Spleen (tissue), 11 donors: ENCODE results near the gene CPLX3. TPM values are rescaled to one million over a fixed set of nuclear protein-coding genes. Genes with fewer than 3 reads are reported as not detected.

Experiments
- DNase-seq: peaks from one replicate; pipeline ENCODE4 v3.0.0-alpha.2; 2020
- H3K27ac ChIP-seq, 8 donors: fragments of 200-600 bp; sonication (generic) in 7 of 8; 1 replicate in 4 of 8; 2 replicates in 4 of 8; pipeline versions ENCODE4 v1.5.0 to v1.8.0; 2016 to 2021; ENCODE audit warnings: inconsistent platforms in 4 of 8, mild to moderate bottlenecking in 4 of 8, moderate library complexity in 1 of 8
- H3K27me3 ChIP-seq, 7 donors: fragments of 200-600 bp; sonication (generic) in 6 of 7; replicated peaks in 1 of 7; 1 replicate in 4 of 7; 2 replicates in 3 of 7; pipeline versions ENCODE4 v1.5.0 to v1.8.0; 2016 to 2021; ENCODE audit warnings: inconsistent platforms in 3 of 7, mild to moderate bottlenecking in 1 of 7
- H3K36me3 ChIP-seq, 6 donors: fragments of 200-600 bp; sonication (generic) in 5 of 6; 1 replicate in 4 of 6; 2 replicates in 2 of 6; pipeline versions ENCODE4 v1.5.0 to v1.8.0; 2016 to 2021; ENCODE audit warnings: inconsistent platforms in 2 of 6
- H3K4me1 ChIP-seq, 6 donors: fragments of 200-600 bp; sonication (generic) in 5 of 6; 1 replicate in 3 of 6; 2 replicates in 3 of 6; pipeline versions ENCODE4 v1.5.0 to v1.8.0; 2016 to 2021; ENCODE audit warnings: inconsistent platforms in 3 of 6
- H3K4me3 ChIP-seq, 8 donors: fragments of 200-600 bp; sonication (generic) in 7 of 8; 1 replicate in 4 of 8; 2 replicates in 4 of 8; pipeline versions ENCODE4 v1.5.0 to v1.8.0; 2016 to 2021; ENCODE audit warnings: inconsistent platforms in 4 of 8, mild to moderate bottlenecking in 4 of 8, moderate library complexity in 2 of 8
- H3K9me3 ChIP-seq, 8 donors: fragments of 200-600 bp; sonication (generic) in 7 of 8; 1 replicate in 4 of 8; 2 replicates in 4 of 8; pipeline versions ENCODE4 v1.5.0 to v1.8.0; 2016 to 2021; ENCODE audit warnings: inconsistent platforms in 4 of 8
- POLR2A ChIP-seq, 3 donors: fragments of 450-650 bp; IDR thresholded peaks; one replicate each; pipeline ENCODE4 v1.5.1; 2017; ENCODE audit warnings: antibody characterized with exemption in 3 of 3, mild to moderate bottlenecking in 1 of 3
- POLR2AphosphoS5 ChIP-seq, 3 donors: sonication (generic); formaldehyde crosslinking; IDR thresholded peaks; one replicate each; pipeline ENCODE4 v1.5.1; 2017; ENCODE audit warnings: antibody characterized with exemption in 3 of 3
- WGBS, 5 donors: extraction: QIAGEN DNeasy Blood & Tissue Kit in 3 of 5; methylation state at CpG; one replicate each; pipeline versions ENCODE4 v1.1.5 to v1.1.7; 2013 to 2018; 5-methylcytosine and 5-hydroxymethylcytosine counted together
- intact Hi-C: fragments of 100-400 bp; cut with DNase I; formaldehyde crosslinking; loops from one replicate; pipeline ENCODE4 v1.15.0; 2023; ENCODE audit warnings: low total_unique reads
- polyA plus RNA-seq, 3 donors: library from polyadenylated mRNA; stranded (reverse); fragments of 200-250 nt; gene quantifications; one replicate each; pipeline ENCODE4 v1.2.1, GENCODE V29; 2013
- total RNA-seq, 7 donors: library from RNA; depleted of rRNA in 3 of 7; stranded (reverse); fragments of >200 nt in 3 of 7; fragmentation: NEBNext Ultra II Directional in 4 of 7; extraction: Animal tissue kit (Norgen Biotek cat#: 25700) in 4 of 7; gene quantifications; one replicate each; pipeline versions ENCODE4 v1.1.0 to v1.2.1, GENCODE V29; 2016 to 2021
- TF ChIP-seq, protein P1 (sequence below), 11 experiments: fragments of 200-600 bp in 7 of 11; fragments of 450-650 bp in 4 of 11; sonication (generic) in 4 of 11; IDR thresholded peaks in 8 of 11; conservative IDR thresholded peaks in 3 of 11; 1 replicate in 7 of 11; 2 replicates in 4 of 11; pipeline versions ENCODE4 v1.4.0 to v1.8.0; 2016 to 2021; ENCODE audit warnings: antibody characterized with exemption in 11 of 11, inconsistent platforms in 4 of 11, mild to moderate bottlenecking in 1 of 11
- donor health status: healthy with polysubstance abuse.
- donor health status: DM: no; HTN: no; CAD: no; lungs with moderate emphysema.
- donor health status: DM: no; HTN: no; CAD: no.
- donor health status: Bipolar disorder and iron deficiency.
- donor health status: healthy.
- donor health status: DM: no; HTN: no; CAD: no.
- donor health status: DM: yes; HTN: yes; CAD: no.

The CPLX3 gene
- total and polyA plus RNA-seq, 10 donors, result 17.7 to 207 (median 39.1) TPM

DNA sequence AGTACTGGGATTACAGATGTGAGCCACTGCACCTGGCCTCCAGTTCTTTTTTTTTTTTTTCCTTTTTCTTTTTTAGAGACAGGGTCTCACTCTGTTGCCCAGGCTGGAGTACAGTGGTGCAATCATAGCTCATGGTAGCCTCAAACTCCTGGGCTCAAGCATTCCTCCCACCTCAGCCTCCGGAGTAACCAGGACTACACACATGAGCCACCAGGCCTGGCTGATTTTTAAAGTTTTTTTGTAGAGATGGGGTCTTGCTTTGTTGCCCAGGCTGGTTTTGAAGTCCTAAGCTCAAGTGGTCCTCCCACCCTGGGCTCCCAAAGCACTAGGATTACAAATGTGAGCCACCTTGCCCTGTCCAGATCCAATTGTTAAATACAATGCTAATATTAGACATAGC lies 30.1 kb downstream of the CPLX3 start:
- Histone ChIP-seq H3K36me3 (peaks cover 11 to 72% (median 31%) of the 10 kb centered on the region in 6 donors), H3K27me3 (no peaks in the 10 kb centered on the region), H3K4me1 (peaks cover 25 to 60% (median 48%) of the 10 kb centered on the region in 6 donors), H3K9me3 (no peaks in the 10 kb centered on the region), H3K4me3 (no peak overlapping the region), H3K27ac (peak overlapping the region in 4 of 8 donors; percentile 12 to 57 (median 42))
- TF ChIP-seq, protein P1, sequence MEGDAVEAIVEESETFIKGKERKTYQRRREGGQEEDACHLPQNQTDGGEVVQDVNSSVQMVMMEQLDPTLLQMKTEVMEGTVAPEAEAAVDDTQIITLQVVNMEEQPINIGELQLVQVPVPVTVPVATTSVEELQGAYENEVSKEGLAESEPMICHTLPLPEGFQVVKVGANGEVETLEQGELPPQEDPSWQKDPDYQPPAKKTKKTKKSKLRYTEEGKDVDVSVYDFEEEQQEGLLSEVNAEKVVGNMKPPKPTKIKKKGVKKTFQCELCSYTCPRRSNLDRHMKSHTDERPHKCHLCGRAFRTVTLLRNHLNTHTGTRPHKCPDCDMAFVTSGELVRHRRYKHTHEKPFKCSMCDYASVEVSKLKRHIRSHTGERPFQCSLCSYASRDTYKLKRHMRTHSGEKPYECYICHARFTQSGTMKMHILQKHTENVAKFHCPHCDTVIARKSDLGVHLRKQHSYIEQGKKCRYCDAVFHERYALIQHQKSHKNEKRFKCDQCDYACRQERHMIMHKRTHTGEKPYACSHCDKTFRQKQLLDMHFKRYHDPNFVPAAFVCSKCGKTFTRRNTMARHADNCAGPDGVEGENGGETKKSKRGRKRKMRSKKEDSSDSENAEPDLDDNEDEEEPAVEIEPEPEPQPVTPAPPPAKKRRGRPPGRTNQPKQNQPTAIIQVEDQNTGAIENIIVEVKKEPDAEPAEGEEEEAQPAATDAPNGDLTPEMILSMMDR (IDR thresholded peaks at IDR 0.05 in 8 of 11, conservative IDR thresholded peaks at IDR 0.05 in 3 of 11), result no peak
- TF ChIP-seq POLR2A (IDR thresholded peaks at IDR 0.05), result no peak
- DNase-seq, result no peak
- intact Hi-C loops, result no loop called here
- 91 to 100% (median 94%) methylated on average over 1 of the region's 1 CpG for WGBS, 5 donors

DNA sequence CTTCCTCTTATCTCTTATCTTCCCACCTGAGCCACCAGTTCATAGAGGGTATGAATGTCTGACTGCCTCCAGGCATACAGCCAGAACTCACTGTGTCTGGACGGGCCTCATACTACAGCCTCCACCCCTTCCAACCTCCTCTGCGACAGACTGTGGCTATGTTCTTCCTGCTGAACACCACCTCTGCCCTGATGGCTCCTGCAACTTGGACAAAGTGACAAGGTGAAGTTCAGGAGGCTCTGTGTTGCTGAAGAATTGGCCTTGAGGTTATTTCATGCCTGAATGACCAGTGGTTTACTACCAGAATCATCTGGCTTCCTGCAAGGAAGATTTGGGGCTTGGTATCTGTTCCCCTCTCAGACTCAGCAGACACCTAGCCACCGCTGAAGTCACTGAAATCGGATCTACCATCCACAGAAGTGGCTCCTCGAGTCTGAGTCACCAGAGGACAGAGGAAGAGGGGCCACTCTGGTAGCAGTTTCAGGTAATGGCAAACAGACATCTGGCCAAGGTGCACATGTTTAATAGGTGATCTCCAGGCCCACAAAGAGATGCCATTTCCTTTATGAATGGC lies 30.7 kb downstream of the CPLX3 start:
- no peaks in the 10 kb centered on the region for H3K9me3 ChIP-seq
- no peaks in the 10 kb centered on the region for H3K27me3 ChIP-seq
- peak overlapping the region in 5 of 8 donors; percentile 12 to 57 (median 41) for H3K27ac ChIP-seq
- intact Hi-C loops, result no loop called here
- no peak for DNase-seq
- peaks cover 11 to 68% (median 25%) of the 10 kb centered on the region in 6 donors for H3K36me3 ChIP-seq
- 20 to 51% (median 50%) methylated on average over 3 to 5 of the region's 5 CpGs for WGBS, 5 donors
- H3K4me1 ChIP-seq, result peaks cover 25 to 66% (median 49%) of the 10 kb centered on the region in 6 donors
- TF ChIP-seq POLR2A (IDR thresholded peaks at IDR 0.05), result no peak
- peak in 1 of 3 donors; percentile 21 for TF ChIP-seq POLR2AphosphoS5 (IDR thresholded peaks at IDR 0.05)
- no peak overlapping the region for H3K4me3 ChIP-seq

DNA sequence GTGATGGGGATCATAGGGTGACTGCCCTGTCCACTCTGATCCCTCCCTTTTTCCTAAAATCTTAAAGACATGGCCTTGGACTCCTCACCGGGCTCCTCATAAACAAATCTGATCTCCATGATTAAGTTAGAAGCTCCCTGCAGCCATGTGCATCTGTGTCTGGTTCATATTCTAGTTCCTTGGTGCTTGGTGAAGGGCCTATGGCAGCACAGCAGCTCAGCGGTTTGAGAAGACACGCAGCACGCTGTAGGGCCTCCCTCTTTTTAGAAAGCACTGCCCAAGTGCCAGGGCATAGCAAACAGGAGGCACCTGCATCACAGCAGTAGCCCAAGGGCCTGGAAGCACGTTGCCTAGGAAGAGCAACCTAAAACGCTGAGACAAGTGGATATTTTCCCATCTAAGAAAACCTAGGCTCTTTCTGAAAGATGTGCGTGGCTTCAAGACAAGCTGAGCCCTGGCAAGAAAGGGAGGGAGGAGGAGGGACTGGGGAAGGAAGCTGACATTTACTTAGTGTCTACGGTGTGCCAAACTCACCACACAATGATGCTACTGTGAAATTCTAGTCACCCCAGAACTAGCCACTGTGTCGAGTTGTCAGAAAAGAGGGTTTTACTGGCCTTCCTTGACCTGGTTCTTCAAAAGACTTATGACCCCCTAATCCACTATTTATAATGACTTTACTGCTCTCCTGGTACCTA lies 31.4 kb downstream of the CPLX3 start:
- no peak for DNase-seq
- Histone ChIP-seq H3K9me3 (no peaks in the 10 kb centered on the region), H3K36me3 (peaks cover 5 to 62% (median 18%) of the 10 kb centered on the region in 6 donors), H3K27ac (peak overlapping the region in 6 of 8 donors; percentile 10 to 57 (median 34)), H3K4me3 (no peak overlapping the region), H3K4me1 (peaks cover 25 to 71% (median 49%) of the 10 kb centered on the region in 6 donors), H3K27me3 (no peaks in the 10 kb centered on the region)
- intact Hi-C loops, result no loop called here
- WGBS, 5 donors, result 59 to 64% (median 60%) methylated on average over 7 to 9 of the region's 9 CpGs
- TF ChIP-seq, protein P1 (IDR thresholded peaks at IDR 0.05 in 8 of 11, conservative IDR thresholded peaks at IDR 0.05 in 3 of 11), result no peak
- TF ChIP-seq POLR2AphosphoS5 (IDR thresholded peaks at IDR 0.05) (no peak), POLR2A (IDR thresholded peaks at IDR 0.05) (no peak)

DNA sequence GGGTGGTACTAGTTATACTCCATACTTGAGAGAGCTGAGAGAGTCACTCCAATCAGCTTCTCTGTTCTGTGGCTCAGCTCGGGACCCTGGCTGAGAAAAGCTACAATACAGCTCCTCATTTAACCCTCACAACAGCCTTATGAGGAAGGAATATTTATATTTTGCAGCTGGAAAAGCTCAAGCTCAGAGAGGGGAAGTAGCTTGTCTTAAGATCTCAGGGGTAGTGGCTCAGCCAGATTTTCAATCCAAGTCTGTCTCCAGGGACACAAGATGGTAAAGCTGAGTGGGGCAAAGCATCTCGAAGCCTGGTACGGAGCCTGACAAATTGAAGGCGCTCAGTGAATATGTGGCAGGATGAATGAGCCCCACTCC lies 31.9 kb downstream of the CPLX3 start:
- Histone ChIP-seq H3K27ac (peak overlapping the region in 5 of 8 donors; percentile 12 to 57 (median 32)), H3K9me3 (no peaks in the 10 kb centered on the region), H3K36me3 (peaks cover under 1 to 62% (median 13%) of the 10 kb centered on the region in 6 donors), H3K4me1 (peaks cover 25 to 76% (median 54%) of the 10 kb centered on the region in 6 donors), H3K4me3 (no peak overlapping the region), H3K27me3 (no peaks in the 10 kb centered on the region)
- TF ChIP-seq, protein P1 (IDR thresholded peaks at IDR 0.05 in 8 of 11, conservative IDR thresholded peaks at IDR 0.05 in 3 of 11), result no peak
- TF ChIP-seq POLR2A (IDR thresholded peaks at IDR 0.05) (no peak), POLR2AphosphoS5 (IDR thresholded peaks at IDR 0.05) (no peak)
- 57 to 78% (median 70%) methylated on average over 4 of the region's 4 CpGs for WGBS, 5 donors
- intact Hi-C loops, result no loop called here
- no peak for DNase-seq
